NCI-H187 treated with DMSO at 0.1 percent for 48 hours (cell line): ENCODE measurements around the gene PLOD1.
A peak's percentile ranks its signal among the peaks of the same experiment; 100 is the strongest.
"Not testable (repeated sequence)": the region's sequence is repeated elsewhere in the genome, so short reads cannot be mapped to it uniquely, and the experiment has no call there.

Experiments used
- DNase-seq: peaks from one replicate; lab custom pipeline; 2025; lab: John Stamatoyannopoulos, UW

Gene PLOD1

GRCh38 chr1:11938722-11939526 lies 4.4 kb downstream of the PLOD1 start:
- no peak for DNase-seq

- not testable (repeated sequence) for DNase-seq
These were observed 5.3 kb downstream of the PLOD1 start for GRCh38 chr1:11939794-11940193.

- DNase-seq: no peak
These were observed 5.9 kb downstream of the PLOD1 start for GRCh38 chr1:11940260-11940921.

- no peak for DNase-seq
These were observed 7.8 kb downstream of the PLOD1 start for GRCh38 chr1:11942280-11942679.

GRCh38 chr1:11943619-11944018 lies 9.1 kb downstream of the PLOD1 start:
- DNase-seq: no peak

- DNase-seq: peak; percentile 57
These were observed 9.9 kb downstream of the PLOD1 start for GRCh38 chr1:11944358-11944931.

GRCh38 chr1:11946647-11947046 lies 12.1 kb downstream of the PLOD1 start:
- DNase-seq: no peak

- no peak for DNase-seq
These were observed 14.4 kb downstream of the PLOD1 start for GRCh38 chr1:11948822-11949458.

GRCh38 chr1:11951901-11952300 lies 17.4 kb downstream of the PLOD1 start:
- DNase-seq: no peak

- DNase-seq: no peak
These were observed 18.1 kb downstream of the PLOD1 start for GRCh38 chr1:11952455-11953109.

GRCh38 chr1:11955221-11955620 lies 20.7 kb downstream of the PLOD1 start:
- no peak for DNase-seq

- no peak for DNase-seq
These were observed 22.9 kb downstream of the PLOD1 start for GRCh38 chr1:11957398-11957797.

- no peak for DNase-seq
These were observed 23.4 kb downstream of the PLOD1 start for GRCh38 chr1:11957897-11958296.

GRCh38 chr1:11960276-11960675 lies 25.8 kb downstream of the PLOD1 start:
- no peak for DNase-seq

- DNase-seq: no peak
These were observed 26.2 kb downstream of the PLOD1 start for GRCh38 chr1:11960715-11961114.

- no peak for DNase-seq
These were observed 26.7 kb downstream of the PLOD1 start for GRCh38 chr1:11961230-11961629.

GRCh38 chr1:11963622-11964021 lies 29.1 kb downstream of the PLOD1 start:
- DNase-seq: no peak

- DNase-seq: no peak
These were observed 30.1 kb downstream of the PLOD1 start for GRCh38 chr1:11964656-11965055.

- peak; percentile 49 for DNase-seq
These were observed 32.6 kb downstream of the PLOD1 start for GRCh38 chr1:11967028-11967547.

GRCh38 chr1:11970441-11971185 lies 36.1 kb downstream of the PLOD1 start:
- DNase-seq: no peak

- DNase-seq: no peak
These were observed 43.1 kb downstream of the PLOD1 start for GRCh38 chr1:11977625-11978024.
